ENCODE measurements around the gene TSC2. TPM values are rescaled to one million over a fixed set of nuclear protein-coding genes. Genes with fewer than 3 reads are reported as not detected.
A peak's percentile ranks its signal among the peaks of the same experiment; 100 is the strongest.
"Not testable (repeated sequence)": the region's sequence is repeated elsewhere in the genome, so short reads cannot be mapped to it uniquely, and the experiment has no call there.

TSC2 gene
- total RNA-seq, 2 donors from 2014 or later = 42.4 to 43.2 TPM

DNA sequence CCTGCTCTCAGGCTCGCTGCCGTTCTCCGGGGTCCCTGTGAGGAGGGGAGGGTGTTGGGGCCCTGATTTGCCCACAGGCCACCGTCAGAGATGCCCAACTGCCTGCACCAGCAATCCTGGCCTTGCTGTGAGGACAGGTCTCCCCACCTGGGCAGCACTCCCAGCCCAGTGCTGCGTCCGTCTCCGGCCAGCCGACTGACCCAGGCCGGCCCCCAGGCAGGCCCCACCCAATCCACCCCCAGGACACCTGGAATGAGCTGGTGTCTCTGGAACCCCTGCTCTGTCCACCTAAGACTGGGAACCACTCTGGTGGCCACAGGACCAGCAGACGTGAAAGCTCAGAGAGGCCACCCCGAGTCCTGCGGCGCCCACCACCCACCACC lies 67.8 kb downstream of the TSC2 start:
- Histone ChIP-seq H3K4me3 (no peak overlapping the region), H3K36me3 (peaks cover 26% of the 10 kb centered on the region), H3K27me3 (no peaks in the 10 kb centered on the region), H3K4me1 (peaks cover 0 to 13% of the 10 kb centered on the region in 2 donors), H3K9me3 (no peaks in the 10 kb centered on the region), H3K27ac (no peak overlapping the region)
- TF ChIP-seq, protein P1, sequence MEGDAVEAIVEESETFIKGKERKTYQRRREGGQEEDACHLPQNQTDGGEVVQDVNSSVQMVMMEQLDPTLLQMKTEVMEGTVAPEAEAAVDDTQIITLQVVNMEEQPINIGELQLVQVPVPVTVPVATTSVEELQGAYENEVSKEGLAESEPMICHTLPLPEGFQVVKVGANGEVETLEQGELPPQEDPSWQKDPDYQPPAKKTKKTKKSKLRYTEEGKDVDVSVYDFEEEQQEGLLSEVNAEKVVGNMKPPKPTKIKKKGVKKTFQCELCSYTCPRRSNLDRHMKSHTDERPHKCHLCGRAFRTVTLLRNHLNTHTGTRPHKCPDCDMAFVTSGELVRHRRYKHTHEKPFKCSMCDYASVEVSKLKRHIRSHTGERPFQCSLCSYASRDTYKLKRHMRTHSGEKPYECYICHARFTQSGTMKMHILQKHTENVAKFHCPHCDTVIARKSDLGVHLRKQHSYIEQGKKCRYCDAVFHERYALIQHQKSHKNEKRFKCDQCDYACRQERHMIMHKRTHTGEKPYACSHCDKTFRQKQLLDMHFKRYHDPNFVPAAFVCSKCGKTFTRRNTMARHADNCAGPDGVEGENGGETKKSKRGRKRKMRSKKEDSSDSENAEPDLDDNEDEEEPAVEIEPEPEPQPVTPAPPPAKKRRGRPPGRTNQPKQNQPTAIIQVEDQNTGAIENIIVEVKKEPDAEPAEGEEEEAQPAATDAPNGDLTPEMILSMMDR (IDR thresholded peaks at IDR 0.05) = no peak
- DNase-seq (ENCODE audit: low spot score) = no peak

DNA sequence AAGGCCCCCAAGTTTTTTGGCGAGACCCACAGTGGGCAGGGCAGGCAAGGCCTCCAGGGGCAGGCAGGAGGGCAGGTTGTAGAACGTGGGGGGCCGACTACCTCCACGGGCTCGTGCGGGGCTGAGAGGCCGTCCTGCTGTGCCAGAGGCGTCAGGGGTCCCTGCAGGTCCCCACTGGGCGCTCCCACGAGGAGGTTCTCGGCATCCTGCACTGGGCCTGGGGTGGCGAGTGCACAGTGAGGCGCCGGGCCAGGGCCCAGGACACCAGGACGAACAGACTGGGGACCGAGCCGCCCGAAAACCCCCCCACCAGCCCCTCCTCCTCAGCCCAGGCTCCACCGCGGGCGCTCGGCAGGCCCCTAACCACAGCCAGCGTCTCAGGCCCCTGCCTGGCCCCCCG lies 68.6 kb downstream of the TSC2 start:
- Histone ChIP-seq H3K4me1 (peaks cover 0 to 13% of the 10 kb centered on the region in 2 donors), H3K36me3 (peaks cover 19% of the 10 kb centered on the region)
- not testable (repeated sequence) for H3K27me3 ChIP-seq; H3K4me3 ChIP-seq; H3K9me3 ChIP-seq; H3K27ac ChIP-seq; DNase-seq (ENCODE audit: low spot score)

DNA sequence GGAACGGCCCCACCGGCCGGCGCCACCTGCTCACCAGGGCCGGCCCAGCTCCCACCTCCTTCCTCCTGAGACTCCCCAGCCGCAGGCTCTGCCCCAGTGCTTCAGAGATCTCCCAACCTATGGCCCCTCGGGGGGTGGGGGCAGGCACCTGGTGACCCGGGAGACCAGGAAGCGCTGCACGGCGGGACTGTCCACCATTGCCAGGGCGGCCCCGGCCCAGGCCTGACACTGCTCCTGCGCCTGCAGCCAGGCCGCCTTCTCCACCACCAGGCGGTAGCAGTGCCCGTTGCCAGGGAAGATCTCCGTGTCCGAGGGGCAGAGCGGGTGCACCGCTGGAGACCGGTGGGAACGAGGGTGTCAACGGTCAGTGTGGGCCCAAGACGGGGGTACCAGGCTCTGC lies 69.6 kb downstream of the TSC2 start:
- DNase-seq (ENCODE audit: low spot score) = not testable (repeated sequence)

DNA sequence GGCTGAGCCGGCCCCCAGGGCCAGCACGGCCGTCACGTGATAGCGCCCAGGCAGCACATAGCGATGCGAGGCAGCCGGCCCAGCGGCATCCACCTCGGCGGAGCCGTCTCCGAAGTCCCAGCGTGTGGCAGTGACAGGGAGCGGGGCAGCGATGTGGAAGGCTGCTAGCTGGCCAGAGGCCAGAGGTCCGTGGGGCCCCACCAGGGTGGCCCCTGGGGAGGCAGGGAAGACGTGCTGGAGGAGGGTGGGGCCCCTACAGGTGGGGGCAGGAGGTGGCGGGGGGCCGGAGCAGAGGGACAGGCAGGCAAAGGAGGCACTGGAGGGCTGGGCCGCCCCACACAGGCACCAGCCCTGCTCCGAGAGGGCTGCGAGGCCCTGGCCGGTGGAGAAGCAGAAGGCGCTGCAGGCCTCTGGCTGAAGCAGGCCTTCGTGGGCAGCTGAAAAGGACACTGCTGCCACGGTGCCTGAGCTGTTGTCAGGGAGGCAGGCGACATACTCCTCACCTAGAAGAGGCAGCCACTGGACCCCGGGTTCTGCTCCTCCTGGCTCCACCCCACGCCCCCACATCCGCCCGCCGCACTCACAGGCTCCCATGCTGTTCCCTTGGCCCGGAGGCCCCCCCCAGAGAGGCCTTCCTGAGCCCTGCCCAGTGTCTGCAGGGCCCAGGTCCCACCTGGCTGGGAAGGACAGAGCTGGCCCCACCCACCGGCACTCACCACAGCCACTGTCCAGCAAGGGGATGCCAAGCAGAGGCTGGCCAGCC lies 70.4 kb downstream of the TSC2 start:
- not testable (repeated sequence) for DNase-seq (ENCODE audit: low spot score); H3K27me3 ChIP-seq; H3K9me3 ChIP-seq; H3K27ac ChIP-seq; H3K4me3 ChIP-seq
- H3K36me3 ChIP-seq = peaks cover 12% of the 10 kb centered on the region
- peaks cover 0 to 29% of the 10 kb centered on the region in 2 donors for H3K4me1 ChIP-seq

More for the DNA sequence above, 69.6 kb downstream of the TSC2 start:
- H3K27me3 ChIP-seq, H3K4me3 ChIP-seq, H3K9me3 ChIP-seq, H3K27ac ChIP-seq: not testable (repeated sequence)
- Histone ChIP-seq H3K4me1 (peaks cover 0 to 21% of the 10 kb centered on the region in 2 donors), H3K36me3 (peaks cover 12% of the 10 kb centered on the region)

DNA sequence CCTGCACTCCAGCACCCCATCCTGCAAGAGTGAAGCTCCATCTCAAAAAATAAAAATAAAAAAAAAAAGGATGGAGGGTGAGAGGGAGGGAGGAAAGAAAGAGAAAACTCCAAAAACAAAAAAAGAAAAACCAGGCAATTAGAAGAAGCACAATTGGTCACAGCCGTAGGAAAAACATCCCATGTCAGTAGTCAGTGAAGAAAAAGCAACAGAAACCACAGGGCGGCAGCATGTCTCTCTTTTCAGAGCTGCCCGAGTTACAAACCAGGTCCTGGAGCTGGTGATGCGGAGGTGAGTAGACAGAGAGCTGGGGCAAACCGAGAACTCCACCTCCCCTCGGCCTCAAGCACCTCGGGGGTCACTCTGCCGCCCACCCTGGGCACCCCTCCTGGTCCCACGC lies 73.5 kb downstream of the TSC2 start:
- not testable (repeated sequence) for H3K36me3 ChIP-seq, H3K27me3 ChIP-seq, H3K9me3 ChIP-seq
- TF ChIP-seq, protein P1 (IDR thresholded peaks at IDR 0.05) = peak in 1 of 2 donors; percentile 52
- DNase-seq (ENCODE audit: low spot score) = peak; percentile 71
- Histone ChIP-seq H3K27ac (peak overlapping the region; percentile 83 to 94), H3K4me1 (peaks cover 0 to 59% of the 10 kb centered on the region in 2 donors), H3K4me3 (peak overlapping the region in 1 of 2 donors; percentile 24)

DNA sequence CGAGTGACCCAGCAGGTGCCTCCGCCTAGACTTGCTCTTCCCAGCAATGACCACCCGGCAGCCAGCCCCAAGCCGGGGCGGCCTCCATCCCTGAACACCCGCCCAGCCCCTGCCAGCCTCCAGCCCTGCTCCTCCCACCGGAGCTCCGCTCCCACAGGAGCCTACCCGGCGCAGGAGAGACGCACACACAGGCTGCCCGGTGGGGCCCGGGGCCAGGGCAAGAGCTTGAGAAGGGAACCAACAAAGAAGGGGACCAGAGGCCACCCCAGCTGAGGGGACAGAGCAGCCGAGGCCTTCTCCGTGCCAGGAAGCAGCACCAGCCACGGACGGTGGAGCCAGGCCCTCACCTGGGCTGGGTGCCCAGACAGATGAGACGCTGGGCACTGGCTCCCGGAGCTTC lies 74.1 kb downstream of the TSC2 start:
- TF ChIP-seq, protein P1 (IDR thresholded peaks at IDR 0.05) = no peak
- Histone ChIP-seq H3K27ac (peak overlapping the region; percentile 83 to 94), H3K4me3 (peak overlapping the region in 1 of 2 donors; percentile 24), H3K36me3 (no peaks in the 10 kb centered on the region), H3K9me3 (no peaks in the 10 kb centered on the region), H3K27me3 (no peaks in the 10 kb centered on the region), H3K4me1 (peaks cover 0 to 59% of the 10 kb centered on the region in 2 donors)
- DNase-seq (ENCODE audit: low spot score) = no peak

DNA sequence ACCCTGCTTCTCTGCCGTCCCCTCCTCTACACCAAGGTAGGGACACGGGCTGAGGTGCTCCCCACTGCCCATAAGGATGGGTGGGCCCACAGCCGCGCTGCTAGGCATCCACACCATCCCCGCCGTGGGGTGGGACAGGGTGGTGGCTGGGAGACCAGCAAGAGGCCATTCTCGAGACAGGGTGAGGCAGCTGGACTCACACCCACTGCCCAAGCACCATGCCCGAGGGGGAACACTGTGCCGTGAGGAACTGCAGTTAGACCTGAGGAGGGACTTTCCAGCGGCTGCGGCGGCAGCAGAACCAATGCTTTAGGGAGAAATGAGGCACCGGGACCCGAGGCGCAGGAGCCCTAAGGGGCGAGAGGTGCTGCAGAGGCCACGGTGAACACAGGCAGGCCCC lies 74.6 kb downstream of the TSC2 start:
- no peaks in the 10 kb centered on the region for H3K36me3 ChIP-seq
- TF ChIP-seq, protein P1 (IDR thresholded peaks at IDR 0.05) = no peak
- no peak for DNase-seq (ENCODE audit: low spot score)

DNA sequence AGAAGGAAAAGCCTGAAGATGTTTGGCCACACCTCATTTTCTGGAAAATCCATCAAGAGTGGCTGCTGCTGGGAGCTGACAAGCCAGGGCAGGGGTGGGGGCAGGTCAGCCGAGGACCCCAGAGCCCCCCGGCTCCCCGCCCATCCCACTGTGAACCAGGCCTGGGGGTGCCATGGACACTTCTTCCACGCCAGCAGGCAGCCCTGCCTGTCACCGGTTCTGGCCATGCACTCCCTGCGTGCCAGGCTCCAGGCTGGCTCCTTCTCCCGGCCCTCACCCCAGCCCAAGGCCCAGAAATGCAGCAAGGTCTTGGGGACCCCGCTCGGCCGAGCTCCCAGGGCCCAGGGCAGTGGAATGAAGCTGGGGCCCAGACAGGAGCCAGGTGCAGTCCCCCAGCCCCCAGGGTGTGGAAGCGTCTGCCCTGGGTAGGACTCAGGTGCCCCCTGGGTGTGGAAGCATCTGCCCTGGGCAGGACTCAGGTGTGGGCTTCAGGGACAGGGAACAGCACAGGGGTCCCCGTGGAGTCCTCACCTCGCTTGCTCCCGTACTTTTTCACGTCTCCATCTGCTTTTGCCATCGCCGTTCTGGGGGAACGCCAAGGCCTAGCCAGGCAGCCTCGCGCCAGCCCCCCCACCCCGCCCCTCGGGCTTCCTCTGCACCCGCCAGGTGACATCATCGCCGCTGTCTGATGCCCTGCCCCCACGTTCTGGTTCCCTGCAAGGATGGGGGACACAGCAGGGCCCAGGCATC lies 75.3 kb downstream of the TSC2 start:
- peaks cover 0 to 61% of the 10 kb centered on the region in 2 donors for H3K4me1 ChIP-seq
- H3K9me3 ChIP-seq; H3K4me3 ChIP-seq; DNase-seq (ENCODE audit: low spot score); H3K27me3 ChIP-seq; H3K36me3 ChIP-seq: not testable (repeated sequence)
- H3K27ac ChIP-seq = peak overlapping the region; percentile 94 to 95

More for the DNA sequence above, 74.6 kb downstream of the TSC2 start:
- no peaks in the 10 kb centered on the region for H3K9me3 ChIP-seq
- H3K27me3 ChIP-seq = no peaks in the 10 kb centered on the region
- peak overlapping the region; percentile 83 to 94 for H3K27ac ChIP-seq
- peaks cover 0 to 59% of the 10 kb centered on the region in 2 donors for H3K4me1 ChIP-seq
- H3K4me3 ChIP-seq = peak overlapping the region in 1 of 2 donors; percentile 24

DNA sequence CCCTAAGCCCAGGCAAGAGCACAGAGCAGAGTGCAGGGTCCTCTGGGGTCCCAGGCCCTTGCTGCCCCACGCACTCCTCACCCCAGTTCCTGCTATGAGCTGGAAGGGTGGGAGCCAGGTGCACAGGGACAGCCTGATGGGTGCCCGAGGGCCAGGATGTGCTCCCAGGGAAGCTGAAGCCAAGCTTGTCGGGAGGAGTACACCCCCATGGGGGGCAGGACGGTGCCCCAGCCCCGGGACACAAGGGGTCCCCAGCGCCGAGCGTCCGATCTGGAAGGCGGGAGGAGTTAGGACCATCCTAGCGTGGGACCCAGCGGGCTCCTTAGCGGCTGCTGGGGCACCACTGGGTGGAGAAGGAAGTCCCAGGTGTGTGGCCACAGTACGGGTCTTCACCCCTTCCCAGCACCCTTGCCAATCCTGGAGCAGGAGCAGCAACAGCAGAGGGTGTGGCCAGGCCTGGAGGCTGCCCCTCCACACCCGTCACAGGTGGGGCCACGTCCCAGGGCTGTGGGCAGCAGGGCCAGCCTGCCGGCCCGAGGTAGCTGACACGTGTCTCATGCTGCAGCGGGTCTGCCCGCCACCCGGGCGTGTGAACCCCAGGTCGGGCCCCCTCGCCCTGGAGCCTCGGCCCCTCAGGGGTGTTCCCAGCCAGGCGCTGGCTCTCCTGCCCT lies 76.1 kb downstream of the TSC2 start:
- Histone ChIP-seq H3K4me1 (peaks cover 0 to 68% of the 10 kb centered on the region in 2 donors), H3K27ac (peak overlapping the region; percentile 94 to 95), H3K4me3 (peak overlapping the region in 1 of 2 donors; percentile 41)
- H3K36me3 ChIP-seq; H3K9me3 ChIP-seq; DNase-seq (ENCODE audit: low spot score); H3K27me3 ChIP-seq: not testable (repeated sequence)

DNA sequence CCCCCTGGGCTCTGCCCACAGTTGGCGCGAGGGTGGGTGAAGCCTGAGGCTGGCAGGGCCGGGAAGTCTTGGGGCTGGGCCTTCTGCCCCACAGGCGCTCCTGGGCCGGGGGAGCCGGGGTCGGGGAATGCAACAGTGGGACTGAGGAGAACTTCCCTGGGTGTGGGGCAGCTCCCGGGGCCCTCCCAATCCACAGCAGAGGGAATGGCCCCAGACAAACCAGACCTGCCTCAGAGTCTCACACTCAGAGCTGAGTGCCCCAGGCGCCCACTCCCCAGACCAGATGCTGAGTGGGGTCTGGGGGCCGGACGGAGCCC lies 76.5 kb downstream of the TSC2 start:
- H3K27me3 ChIP-seq; DNase-seq (ENCODE audit: low spot score); H3K9me3 ChIP-seq; H3K36me3 ChIP-seq: not testable (repeated sequence)
- H3K4me3 ChIP-seq = peak overlapping the region; percentile 22 to 41
- peak overlapping the region; percentile 94 to 95 for H3K27ac ChIP-seq
- peaks cover 0 to 70% of the 10 kb centered on the region in 2 donors for H3K4me1 ChIP-seq

Data from right atrium auricular region (tissue), 2 donors.